HG02588 (cell line): Measurements from ENCODE around the gene ZSWIM6.
A peak's percentile ranks its signal among the peaks of the same experiment; 100 is the strongest.
"Not testable (repeated sequence)": the region's sequence is repeated elsewhere in the genome, so short reads cannot be mapped to it uniquely, and the experiment has no call there.

Experiments
- ATAC-seq: cut with Tn5 transposase; IDR thresholded peaks from one replicate; pipeline ENCODE4 v1.9.1; 2021; ENCODE audit warnings: mild to moderate bottlenecking, moderate library complexity; ENCODE audit not compliant: unreplicated experiment

The ZSWIM6 gene

DNA sequence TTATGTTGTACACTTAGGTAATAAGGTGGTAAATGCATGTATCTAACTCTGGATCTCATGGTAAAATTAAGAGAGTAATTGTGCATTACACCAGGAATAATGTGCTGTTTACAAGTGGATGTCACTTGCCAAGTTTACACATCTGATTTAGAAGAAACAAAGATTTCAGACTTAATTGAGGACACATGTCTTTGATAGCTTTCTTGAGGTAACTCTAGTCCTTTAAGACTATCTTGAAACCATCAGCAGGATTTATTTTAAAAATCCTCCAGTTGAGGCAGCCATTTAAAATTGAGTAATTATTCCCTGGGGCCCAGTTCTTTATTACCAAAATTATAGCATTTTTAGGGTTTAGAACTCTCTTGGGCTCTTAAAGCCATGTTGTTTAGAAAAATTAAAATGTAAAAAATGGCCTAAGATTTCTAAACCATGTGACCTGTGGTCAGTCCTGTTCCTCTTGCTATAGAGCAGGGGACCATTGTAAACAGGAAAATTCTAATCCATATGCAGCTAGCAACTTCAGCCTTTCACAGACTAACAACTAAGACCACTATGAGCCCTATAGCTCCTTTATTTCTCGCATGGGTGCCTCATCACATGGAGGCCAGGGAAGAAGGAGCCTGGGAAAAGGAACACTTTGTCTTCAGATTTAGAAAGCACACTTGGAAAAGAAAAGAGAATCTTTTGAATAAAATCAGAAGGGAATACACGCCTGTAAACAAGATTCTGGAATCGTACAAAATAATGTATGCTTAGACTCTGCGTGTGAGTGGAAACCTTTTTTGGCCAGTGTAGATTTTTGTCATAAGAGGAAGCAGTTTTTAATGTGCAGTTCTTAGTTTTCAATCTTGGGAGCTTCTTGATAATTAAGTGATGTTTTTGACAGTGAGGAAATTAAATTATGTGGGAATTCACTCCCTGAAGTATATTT, 71.2 kb downstream of the ZSWIM6 start:
- ATAC-seq: no peak

- ATAC-seq: no peak
Observed at GRCh38 chr5:61405511-61406295, 73.6 kb downstream of the ZSWIM6 start.

DNA sequence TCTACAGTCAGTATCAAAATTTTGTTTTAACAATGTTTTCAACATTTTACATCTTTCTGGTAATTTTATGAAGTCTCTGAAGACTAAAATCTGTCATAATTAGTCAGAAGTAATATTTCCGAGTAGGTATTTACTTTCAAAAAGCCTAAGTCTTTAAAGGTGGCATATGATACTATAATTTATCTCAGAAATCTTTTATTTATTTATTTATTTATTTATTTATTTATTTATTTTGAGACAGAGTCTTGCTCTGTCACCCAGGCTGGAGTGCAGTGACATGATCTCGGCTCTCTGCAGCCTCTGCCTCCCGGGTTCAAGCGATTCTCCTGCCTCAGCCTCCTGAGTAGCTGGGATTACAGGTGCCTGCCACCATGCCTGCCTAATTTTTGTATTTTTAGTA, 74.4 kb downstream of the ZSWIM6 start:
- ATAC-seq: not testable (repeated sequence)

DNA sequence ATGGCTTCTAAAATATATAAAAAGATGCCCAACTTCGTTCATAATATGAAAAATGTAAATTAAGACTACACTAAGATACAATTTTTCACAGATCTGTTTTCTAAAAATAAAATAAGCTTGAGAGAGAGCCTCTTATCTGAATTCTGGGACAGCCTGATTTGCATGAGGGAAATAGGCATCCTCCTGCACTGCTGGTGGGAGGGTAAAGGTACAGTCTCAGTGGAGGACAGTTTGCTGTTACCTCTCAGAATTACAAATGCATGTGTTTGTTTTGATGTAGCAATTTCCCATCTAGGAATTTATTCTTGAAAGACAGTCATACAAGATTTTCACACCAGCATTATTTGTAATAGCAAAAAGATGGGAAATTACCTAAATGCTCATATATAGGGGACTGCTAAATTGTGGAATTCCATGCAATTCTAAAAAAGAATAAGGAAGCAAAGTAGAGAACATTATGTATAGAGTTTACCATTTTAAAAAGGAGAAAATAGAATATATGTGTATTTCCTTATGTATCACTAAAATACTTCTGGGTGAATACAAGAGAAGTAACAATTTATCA, 75.7 kb downstream of the ZSWIM6 start:
- ATAC-seq: no peak

DNA sequence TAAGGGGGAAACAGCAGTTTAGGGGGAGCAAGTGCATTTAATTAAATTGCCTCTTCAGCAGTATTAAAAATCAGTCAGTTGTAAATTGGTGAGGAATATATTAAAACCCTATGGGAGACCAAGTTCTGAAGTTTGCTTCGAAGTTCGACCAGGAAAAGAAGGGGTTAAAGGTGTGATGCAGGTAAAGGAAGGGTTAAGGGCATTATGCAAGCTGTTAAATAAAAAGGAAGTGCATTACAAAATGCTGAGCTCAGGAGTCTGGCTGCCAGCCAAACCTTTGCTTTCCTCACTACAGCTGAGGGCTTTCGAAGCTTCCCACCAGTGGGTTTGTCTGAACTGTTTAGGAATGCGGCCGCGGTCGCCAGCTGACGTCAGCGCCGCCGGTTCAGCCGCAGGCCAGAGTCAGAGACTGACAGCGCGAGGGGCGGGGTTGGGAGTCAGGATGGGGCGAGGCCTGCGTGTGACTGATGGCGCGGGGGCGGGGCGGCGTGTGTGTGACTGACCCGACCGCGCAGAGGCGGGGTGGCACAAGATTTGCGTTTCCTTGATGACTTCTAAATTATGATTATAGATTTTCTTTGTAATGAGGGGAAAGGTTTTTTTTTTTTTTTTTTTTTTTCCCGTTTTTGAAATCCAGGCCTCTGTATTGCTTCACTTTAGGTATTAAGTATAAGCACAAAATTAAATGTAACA, 76.6 kb downstream of the ZSWIM6 start:
- peak; percentile 100 for ATAC-seq

- no peak for ATAC-seq
Observed at GRCh38 chr5:61409568-61409967, 77.5 kb downstream of the ZSWIM6 start.

- ATAC-seq: no peak
Observed at GRCh38 chr5:61410811-61411210, 78.8 kb downstream of the ZSWIM6 start.

DNA sequence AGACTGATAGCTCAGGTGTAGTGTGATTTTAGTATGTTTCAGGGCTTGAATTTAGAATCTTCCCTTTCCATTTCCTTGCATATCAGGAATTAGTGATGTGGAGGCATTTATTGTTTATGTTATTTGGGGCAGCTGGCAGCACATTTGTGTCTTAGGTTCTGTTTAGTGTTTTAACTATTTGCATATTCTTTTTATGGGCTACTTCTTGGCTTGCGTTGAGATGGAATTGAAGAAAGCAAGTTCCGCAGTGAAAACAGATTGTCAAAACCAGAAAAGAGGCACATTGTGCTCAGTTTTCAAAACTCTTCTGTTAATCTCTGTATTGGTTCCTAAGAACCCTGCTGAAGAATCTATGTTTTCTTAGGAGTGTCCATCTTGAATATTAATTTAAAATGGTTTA, 80.3 kb downstream of the ZSWIM6 start:
- ATAC-seq: no peak

DNA sequence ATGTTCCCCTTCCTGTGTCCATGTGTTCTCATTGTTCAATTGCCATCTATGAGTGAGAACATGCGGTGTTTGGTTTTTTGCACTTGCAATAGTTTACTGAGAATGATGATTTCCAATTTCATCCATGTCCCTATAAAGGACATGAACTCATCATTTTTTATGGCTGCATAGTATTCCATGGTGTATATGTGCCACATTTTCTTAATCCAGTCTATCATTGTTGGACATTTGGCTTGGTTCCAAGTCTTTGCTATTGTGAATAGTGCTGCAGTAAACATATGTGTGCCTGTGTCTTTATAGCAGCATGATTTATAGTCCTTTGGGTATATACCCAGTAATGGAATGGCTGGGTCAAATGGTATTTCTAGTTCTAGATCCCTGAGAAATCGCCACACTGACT, 81.1 kb downstream of the ZSWIM6 start:
- not testable (repeated sequence) for ATAC-seq

DNA sequence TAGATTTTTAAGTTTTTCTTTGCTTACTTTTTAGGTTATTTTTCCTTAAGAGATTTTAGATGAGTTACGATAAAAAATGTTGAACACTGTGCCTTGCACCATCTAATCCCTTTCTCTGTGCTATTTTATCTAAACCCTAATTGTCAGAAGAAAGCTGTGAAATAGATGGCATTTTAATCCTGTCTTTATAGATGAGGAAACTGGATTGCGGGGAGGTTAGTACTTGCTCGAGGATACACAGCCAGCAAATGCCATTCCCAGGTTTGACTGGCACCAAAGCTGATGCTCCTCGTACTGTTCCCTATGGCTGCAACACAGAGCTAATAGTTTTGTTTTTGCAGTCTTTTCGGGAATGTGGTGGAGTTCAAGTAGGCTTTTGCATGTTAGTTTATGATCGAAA, 82.7 kb downstream of the ZSWIM6 start:
- no peak for ATAC-seq

DNA sequence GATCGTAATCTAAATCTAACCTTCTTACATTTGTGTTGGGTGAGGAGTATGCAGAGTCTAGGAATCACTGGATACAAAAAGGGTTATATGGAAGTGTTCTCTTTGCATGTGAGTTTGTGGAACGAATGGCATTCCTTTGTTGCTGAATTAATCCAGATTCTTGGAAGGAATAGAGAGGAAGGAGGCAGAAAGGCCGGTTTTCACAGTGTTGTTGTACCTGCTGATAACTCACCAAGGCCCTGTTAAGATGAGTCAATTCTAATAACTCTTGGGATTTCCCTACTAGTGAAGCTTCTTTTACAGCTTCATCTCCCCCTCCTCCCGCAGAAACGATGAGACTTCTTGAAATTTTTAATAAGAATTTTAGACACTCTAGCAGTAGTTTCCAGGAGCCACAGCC, 84.0 kb downstream of the ZSWIM6 start:
- ATAC-seq: no peak

- no peak for ATAC-seq
Observed at GRCh38 chr5:61416420-61416819, 84.4 kb downstream of the ZSWIM6 start.

GRCh38 chr5:61417340-61417739, 85.3 kb downstream of the ZSWIM6 start:
- no peak for ATAC-seq

DNA sequence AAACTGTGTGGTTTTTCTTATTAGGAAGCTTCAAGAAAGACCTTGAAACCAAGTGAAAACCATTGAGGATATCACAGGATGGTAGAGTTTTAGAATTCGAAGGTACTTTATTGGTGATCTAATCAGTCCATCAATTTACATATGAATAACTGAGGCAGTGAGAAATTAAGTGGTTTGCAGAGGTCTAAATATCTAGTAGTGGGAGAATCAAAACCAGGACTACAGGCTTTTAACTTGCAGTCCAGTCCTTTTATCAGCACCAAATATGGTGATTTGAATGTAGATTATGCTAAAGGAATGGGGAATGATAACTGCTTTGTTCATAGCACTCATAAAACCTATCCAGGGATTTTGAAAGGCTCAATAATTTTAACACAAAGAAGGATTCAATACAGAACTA, 85.8 kb downstream of the ZSWIM6 start:
- ATAC-seq: no peak

GRCh38 chr5:61419106-61419505, 87.0 kb downstream of the ZSWIM6 start:
- no peak for ATAC-seq

DNA sequence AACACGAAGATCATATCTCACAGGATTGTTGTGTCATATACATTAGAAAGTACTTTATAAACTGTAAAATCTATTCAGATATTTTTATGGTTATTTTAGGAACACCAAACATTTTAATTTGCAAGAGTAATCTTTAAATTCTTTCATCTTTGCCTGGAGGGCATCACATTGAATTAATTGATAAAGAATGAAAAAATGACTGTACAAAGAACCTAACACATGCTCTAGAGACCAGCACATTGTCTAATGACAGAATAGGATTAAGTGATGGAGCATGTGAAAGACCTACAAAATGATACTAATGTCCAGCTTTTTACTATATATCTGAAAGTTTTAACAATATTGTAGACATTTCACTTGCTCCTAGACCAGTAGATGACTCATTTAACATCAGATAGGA, 88.0 kb downstream of the ZSWIM6 start:
- ATAC-seq: no peak

GRCh38 chr5:61421262-61421661, 89.2 kb downstream of the ZSWIM6 start:
- not testable (repeated sequence) for ATAC-seq

- ATAC-seq: no peak
Observed at GRCh38 chr5:61423487-61424145, 91.6 kb downstream of the ZSWIM6 start.

GRCh38 chr5:61425918-61426317, 93.9 kb downstream of the ZSWIM6 start:
- no peak for ATAC-seq

DNA sequence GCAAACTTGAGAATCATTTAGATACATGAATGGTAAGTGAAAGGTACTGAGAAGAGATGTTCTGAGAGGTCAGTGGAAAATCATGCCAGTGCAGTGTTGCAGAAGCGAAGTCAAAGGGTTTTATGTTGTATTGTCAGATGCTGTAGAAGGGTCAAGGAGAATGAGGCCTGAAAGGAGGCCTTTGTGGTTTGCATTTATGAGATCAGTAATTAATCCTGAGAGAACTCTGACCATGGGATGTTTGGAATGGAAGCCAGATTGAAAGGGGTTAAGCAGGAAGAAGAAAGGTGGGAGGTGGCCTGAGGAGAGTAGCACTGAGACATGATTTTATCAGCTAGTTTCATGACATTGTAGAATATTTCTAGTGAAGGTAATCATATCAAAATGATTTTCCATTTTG, 97.8 kb downstream of the ZSWIM6 start:
- ATAC-seq: no peak
